PC-9 (cell line): Measurements from ENCODE around the gene HLCS. TPM values are rescaled to one million over a fixed set of nuclear protein-coding genes. Genes with fewer than 3 reads are reported as not detected.

Experiments used
- BruUV-seq: library from RNA; stranded (reverse); fragments of 400-500 nt; replicated peaks from 2 replicates; lab custom pipeline; 2021; lab: Mats Ljungman, UMichigan
- CTCF ChIA-PET: fragments of 300-600 bp; sonication (Branson Sonifier 250); formaldehyde crosslinking; loops from one replicate; lab custom pipeline; 2022; ENCODE audit warnings: antibody characterized with exemption; lab: Charles Lee
- POLR2A ChIA-PET: fragments of 300-600 bp; sonication (Branson Sonifier 250); formaldehyde crosslinking; loops from one replicate; lab custom pipeline; 2022; ENCODE audit warnings: antibody characterized with exemption; ENCODE audit not compliant: unreplicated experiment; lab: Charles Lee
- DNase-seq, 2 experiments: peaks; one replicate each; pipeline versions ENCODE4 v3.0.0 to v3.0.0-alpha.2; 2015 to 2022; ENCODE audit warnings: mixed read lengths in 1 of 2
- H2AFZ ChIP-seq: fragments of 200-600 bp; sonication (generic); 2 replicates; pipeline ENCODE4 v1.8.1; 2017; ENCODE audit warnings: antibody characterized with exemption
- H3F3A ChIP-seq: fragments of 200-600 bp; sonication (generic); 2 replicates; pipeline ENCODE4 v1.8.1; 2017; ENCODE audit warnings: antibody characterized with exemption, mild to moderate bottlenecking, low read depth; ENCODE audit not compliant: insufficient read depth
- H3K27ac ChIP-seq: fragments of 200-600 bp; sonication (generic); 2 replicates; pipeline ENCODE4 v1.6.1; 2016; ENCODE audit warnings: mixed run types
- H3K27me3 ChIP-seq: fragments of 200-600 bp; sonication (generic); 2 replicates; pipeline ENCODE4 v1.6.1; 2016; ENCODE audit warnings: low read depth, mixed run types; ENCODE audit not compliant: insufficient read depth
- H3K36me3 ChIP-seq: fragments of 200-600 bp; sonication (generic); 2 replicates; pipeline ENCODE4 v1.6.1; 2016; ENCODE audit warnings: low read depth, mixed run types
- H3K4me1 ChIP-seq: fragments of 200-600 bp; sonication (generic); replicated peaks from 2 replicates; pipeline ENCODE4 v1.6.1; 2016; ENCODE audit warnings: mixed run types; ENCODE audit not compliant: insufficient read depth
- H3K4me2 ChIP-seq: fragments of 200-600 bp; sonication (generic); 2 replicates; pipeline ENCODE4 v1.6.1; 2017; ENCODE audit warnings: mixed run types
- H3K4me3 ChIP-seq: fragments of 200-600 bp; sonication (generic); 2 replicates; pipeline ENCODE4 v1.6.1; 2016; ENCODE audit warnings: mixed run types
- H3K79me2 ChIP-seq: fragments of 200-600 bp; sonication (generic); 2 replicates; pipeline ENCODE4 v1.6.1; 2017; ENCODE audit warnings: low read depth, mixed run types
- H3K9me2 ChIP-seq: fragments of 200-600 bp; sonication (generic); 2 replicates; pipeline ENCODE4 v1.8.1; 2017; ENCODE audit warnings: mild to moderate bottlenecking; ENCODE audit not compliant: insufficient read depth
- H3K9me3 ChIP-seq: fragments of 200-600 bp; sonication (generic); 2 replicates; pipeline ENCODE4 v1.8.1; 2016; ENCODE audit warnings: low read depth; ENCODE audit not compliant: insufficient read depth
- H4K20me1 ChIP-seq: fragments of 200-600 bp; sonication (generic); 2 replicates; pipeline ENCODE4 v1.8.1; 2017; ENCODE audit not compliant: insufficient read depth
- CTCF ChIP-seq: fragments of 200-600 bp; sonication (generic); conservative IDR thresholded peaks from 2 replicates; pipeline ENCODE4 v1.6.1; 2017; ENCODE audit warnings: mixed run types, antibody characterized with exemption, mild to moderate bottlenecking, moderate library complexity
- EZH2 ChIP-seq: fragments of 200-600 bp; sonication (generic); IDR thresholded peaks from 2 replicates; pipeline ENCODE4 v1.8.0; 2017; ENCODE audit warnings: antibody characterized with exemption, low read depth
- intact Hi-C: fragments of 100-400 bp; cut with micrococcal nuclease; formaldehyde crosslinking; loops from one replicate; pipeline ENCODE4 v1.10.0; 2022; ENCODE audit not compliant: unreplicated experiment
- total RNA-seq: library from RNA; stranded (reverse); gene quantifications from 2 replicates; pipeline ENCODE4 v1.2.3, GENCODE V29; 2021

The HLCS gene
- total RNA-seq, 1 experiment from 2014 or later = 21.6 TPM

DNA sequence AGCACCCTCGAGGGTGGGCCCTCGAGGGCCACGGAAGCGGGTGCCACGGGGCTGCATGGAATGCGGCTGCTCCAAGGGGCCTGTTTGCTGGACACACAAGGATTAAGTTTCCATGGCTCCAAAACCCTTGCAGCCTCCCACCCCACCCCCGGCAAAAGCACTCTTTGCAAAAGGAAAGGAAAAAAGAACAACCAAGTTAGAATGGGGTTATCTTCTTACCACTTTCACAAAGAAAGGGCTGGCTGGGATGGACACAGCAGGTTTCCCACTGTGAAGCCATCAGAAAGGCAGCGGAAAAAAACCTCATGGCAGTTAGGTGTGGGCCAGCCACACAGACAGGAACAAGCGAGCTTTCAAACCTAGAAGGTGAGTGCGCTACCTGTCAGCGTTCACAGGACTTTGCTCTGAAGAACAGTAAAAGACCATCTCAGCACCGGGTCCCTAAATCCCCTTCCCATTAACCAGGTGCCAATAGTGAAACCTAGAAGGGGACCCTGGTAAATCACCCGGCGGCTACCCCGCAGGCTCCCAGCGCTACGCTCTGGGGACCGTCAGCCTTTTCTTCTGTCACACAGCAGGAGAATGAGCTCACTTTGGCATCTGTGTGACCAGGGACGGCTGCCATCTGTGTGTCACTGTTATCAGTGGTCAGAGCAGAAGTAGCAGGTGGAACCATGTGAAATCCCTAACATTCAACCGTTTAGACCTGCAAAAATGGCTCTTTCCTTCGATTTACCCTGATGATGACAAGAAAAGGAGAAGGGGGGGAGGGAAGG is 174.6 kb downstream of the HLCS start:
- Histone ChIP-seq H3K36me3 (no peaks in the 10 kb centered on the region), H3K4me2 (no peak overlapping the region), H3F3A (peaks cover 10% of the 10 kb centered on the region; the same call in 1 of the 2 replicates), H3K9me2 (no peaks in the 10 kb centered on the region), H2AFZ (no peak overlapping the region), H3K27me3 (no peaks in the 10 kb centered on the region), H3K9me3 (no peaks in the 10 kb centered on the region), H3K4me3 (no peak overlapping the region), H3K79me2 (no peaks in the 10 kb centered on the region), H3K4me1 (peaks cover 15% of the 10 kb centered on the region), H4K20me1 (no peaks in the 10 kb centered on the region), H3K27ac (no peak overlapping the region)
- intact Hi-C loops = no loop called here
- CTCF ChIA-PET = no interaction called here
- TF ChIP-seq EZH2 (no peak), CTCF (no peak)
- no peak for DNase-seq
- POLR2A ChIA-PET = no interaction called here
- no TSS peak for BruUV-seq

DNA sequence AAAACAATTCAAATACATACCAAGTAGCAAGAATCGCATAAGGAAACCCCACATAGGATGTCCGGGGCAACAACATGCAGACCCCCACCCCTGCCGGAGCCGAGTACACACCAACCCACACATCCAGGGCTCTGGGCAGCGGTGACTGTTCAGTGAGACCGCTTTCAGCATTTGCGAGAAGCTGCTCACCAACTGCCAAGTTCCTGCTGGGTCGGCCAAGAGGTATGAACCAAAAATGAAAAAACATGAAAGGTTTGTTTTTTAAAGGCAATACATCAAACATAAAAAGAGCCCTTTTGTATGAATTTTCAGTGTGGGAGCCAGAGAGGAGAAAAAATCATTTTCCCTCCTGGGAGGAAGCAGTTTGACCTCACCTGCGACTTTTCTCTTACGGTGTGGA is 175.3 kb downstream of the HLCS start:
- H3K4me3 ChIP-seq = no peak overlapping the region
- DNase-seq = no peak
- intact Hi-C loops = no loop called here
- no peaks in the 10 kb centered on the region for H3K9me2 ChIP-seq
- H2AFZ ChIP-seq = no peak overlapping the region
- no peak overlapping the region for H3K4me2 ChIP-seq
- no peaks in the 10 kb centered on the region for H4K20me1 ChIP-seq
- H3K4me1 ChIP-seq = peaks cover 15% of the 10 kb centered on the region
- H3K36me3 ChIP-seq = no peaks in the 10 kb centered on the region
- CTCF ChIA-PET = no interaction called here
- no peaks in the 10 kb centered on the region for H3K9me3 ChIP-seq
- no TSS peak for BruUV-seq
- no peaks in the 10 kb centered on the region for H3K27me3 ChIP-seq
- no peaks in the 10 kb centered on the region for H3K79me2 ChIP-seq
- peaks cover 10% of the 10 kb centered on the region; the same call in 1 of the 2 replicates for H3F3A ChIP-seq
- POLR2A ChIA-PET = no interaction called here
- no peak overlapping the region for H3K27ac ChIP-seq
- TF ChIP-seq EZH2 (no peak), CTCF (no peak)

DNA sequence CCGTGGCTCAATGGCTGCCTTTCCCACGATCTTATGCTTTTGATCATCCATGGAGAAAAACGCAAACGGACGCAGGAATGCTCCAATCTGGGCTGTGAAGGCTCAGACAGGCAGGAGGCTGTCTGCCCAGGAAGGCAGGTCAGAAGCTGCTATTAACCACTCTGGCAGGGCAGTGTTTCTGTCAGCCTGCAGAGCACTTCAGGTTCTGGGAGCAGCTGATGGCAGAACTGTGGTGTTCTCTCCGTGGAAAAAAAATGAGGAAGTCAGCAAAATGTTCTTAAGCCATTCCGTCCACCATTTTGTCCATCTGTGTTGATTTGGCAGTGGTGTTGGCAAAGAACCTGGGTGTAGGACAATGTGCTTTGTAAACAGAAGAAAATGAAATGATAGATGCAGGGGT is 175.9 kb downstream of the HLCS start:
- Histone ChIP-seq H3K36me3 (no peaks in the 10 kb centered on the region), H3F3A (peaks cover 10% of the 10 kb centered on the region; the same call in 1 of the 2 replicates), H3K9me2 (no peaks in the 10 kb centered on the region), H3K27ac (no peak overlapping the region), H3K9me3 (no peaks in the 10 kb centered on the region), H3K79me2 (no peaks in the 10 kb centered on the region), H3K4me1 (peaks cover 15% of the 10 kb centered on the region), H3K27me3 (no peaks in the 10 kb centered on the region), H4K20me1 (no peaks in the 10 kb centered on the region), H3K4me2 (no peak overlapping the region), H2AFZ (no peak overlapping the region), H3K4me3 (no peak overlapping the region)
- ChIA-PET CTCF (no interaction called here), POLR2A (no interaction called here)
- BruUV-seq = no TSS peak
- TF ChIP-seq CTCF (no peak), EZH2 (no peak)
- no peak for DNase-seq
- intact Hi-C loops = no loop called here
